MM.1S (cell line): Measurements from ENCODE around the gene CUTA.

ENCODE experiments used
- DNase-seq: peaks from one replicate; pipeline ENCODE4 v3.0.0-alpha.2; 2015
- H2AFZ ChIP-seq: fragments of 300-600 bp; sonication (generic); 2 replicates; pipeline ENCODE4 v1.6.0; 2016; ENCODE audit warnings: antibody characterized with exemption, low read length
- H3F3A ChIP-seq: fragments of 300-600 bp; sonication (generic); 2 replicates; pipeline ENCODE4 v1.6.1; 2016; ENCODE audit warnings: mild to moderate bottlenecking, antibody characterized with exemption, low read length, moderate library complexity, mixed read lengths; ENCODE audit not compliant: insufficient read depth
- H3K27ac ChIP-seq: fragments of 300-600 bp; sonication (generic); 2 replicates; pipeline ENCODE4 v1.5.1; 2016; ENCODE audit warnings: mild to moderate bottlenecking, low read length
- H3K27me3 ChIP-seq: fragments of 300-600 bp; sonication (generic); replicated peaks from 2 replicates; pipeline ENCODE4 v1.6.0; 2016; ENCODE audit warnings: low read length; ENCODE audit not compliant: insufficient read depth
- H3K36me3 ChIP-seq: fragments of 300-600 bp; sonication (generic); replicated peaks from 2 replicates; pipeline ENCODE4 v1.6.1; 2016; ENCODE audit warnings: mild to moderate bottlenecking, low read length, mixed read lengths; ENCODE audit not compliant: insufficient read depth
- H3K4me1 ChIP-seq: fragments of 300-600 bp; sonication (generic); 2 replicates; pipeline ENCODE4 v1.6.1; 2016; ENCODE audit warnings: low read length, mixed read lengths
- H3K4me2 ChIP-seq: fragments of 300-600 bp; sonication (generic); 2 replicates; pipeline ENCODE4 v1.6.0; 2016; ENCODE audit warnings: low read depth, low read length
- H3K4me3 ChIP-seq: fragments of 300-600 bp; sonication (generic); 2 replicates; pipeline ENCODE4 v1.5.1; 2016; ENCODE audit warnings: low read length, mixed read lengths
- H3K79me2 ChIP-seq: fragments of 300-600 bp; sonication (generic); 2 replicates; pipeline ENCODE4 v1.6.1; 2016; ENCODE audit warnings: mixed run types, low read length, mixed read lengths
- H3K9ac ChIP-seq: fragments of 300-600 bp; sonication (generic); 2 replicates; pipeline ENCODE4 v1.6.1; 2016; ENCODE audit warnings: low read length, mixed read lengths
- H3K9me2 ChIP-seq: fragments of 300-600 bp; sonication (generic); replicated peaks from 2 replicates; pipeline ENCODE4 v1.6.1; 2016; ENCODE audit warnings: mild to moderate bottlenecking, low read length, mixed read lengths; ENCODE audit not compliant: insufficient read depth
- H3K9me3 ChIP-seq: fragments of 300-600 bp; sonication (generic); replicated peaks from 2 replicates; pipeline ENCODE4 v1.6.1; 2016; ENCODE audit warnings: mild to moderate bottlenecking, low read length, mixed read lengths; ENCODE audit not compliant: insufficient read depth
- H4K20me1 ChIP-seq: fragments of 300-600 bp; sonication (generic); 2 replicates; pipeline ENCODE4 v1.6.1; 2016; ENCODE audit warnings: mild to moderate bottlenecking, low read length, moderate library complexity, mixed read lengths; ENCODE audit not compliant: insufficient read depth
- CTCF ChIP-seq: fragments of 300-600 bp; sonication (generic); IDR thresholded peaks from 2 replicates; pipeline ENCODE4 v1.5.1; 2016; ENCODE audit warnings: antibody characterized with exemption, low read length, mixed read lengths
- EZH2 ChIP-seq: fragments of 300-600 bp; sonication (generic); optimal IDR thresholded peaks from 2 replicates; pipeline ENCODE3; 2017; ENCODE audit warnings: low read depth, mild to moderate bottlenecking, antibody characterized with exemption, low read length, mixed read lengths
- EZH2phosphoT487 ChIP-seq: fragments of 300-600 bp; sonication (generic); IDR thresholded peaks from 2 replicates; pipeline ENCODE4 v1.6.1; 2018; ENCODE audit warnings: antibody characterized with exemption, low read length

CUTA gene

GRCh38 chr6:33442283-33442682, 24.4 kb upstream of the CUTA start:
- no peaks in the 10 kb centered on the region for H3K9me2 ChIP-seq
- H4K20me1 ChIP-seq, result no peaks in the 10 kb centered on the region
- DNase-seq, result no peak
- H3K4me2 ChIP-seq, result no peak overlapping the region
- H3K9ac ChIP-seq, result no peak overlapping the region
- no peaks in the 10 kb centered on the region for H3F3A ChIP-seq
- no peaks in the 10 kb centered on the region for H3K36me3 ChIP-seq
- no peaks in the 10 kb centered on the region for H3K4me1 ChIP-seq
- no peaks in the 10 kb centered on the region for H3K9me3 ChIP-seq
- H2AFZ ChIP-seq, result no peak overlapping the region
- H3K79me2 ChIP-seq, result no peaks in the 10 kb centered on the region
- H3K27ac ChIP-seq, result no peak overlapping the region
- H3K27me3 ChIP-seq, result no peaks in the 10 kb centered on the region
- H3K4me3 ChIP-seq, result no peak overlapping the region
- TF ChIP-seq CTCF (no peak), EZH2phosphoT487 (no peak), EZH2 (no peak)

- Histone ChIP-seq H3K9me3 (no peaks in the 10 kb centered on the region), H4K20me1 (no peaks in the 10 kb centered on the region), H3K79me2 (no peaks in the 10 kb centered on the region), H3K27ac (no peak overlapping the region), H3K9me2 (no peaks in the 10 kb centered on the region), H3K27me3 (no peaks in the 10 kb centered on the region), H3K36me3 (no peaks in the 10 kb centered on the region), H3K4me2 (no peak overlapping the region), H2AFZ (no peak overlapping the region), H3K9ac (no peak overlapping the region), H3K4me3 (no peak overlapping the region), H3F3A (no peaks in the 10 kb centered on the region), H3K4me1 (no peaks in the 10 kb centered on the region)
- DNase-seq, result no peak
- TF ChIP-seq EZH2phosphoT487, result no peak
- TF ChIP-seq EZH2, result no peak
- TF ChIP-seq CTCF, result no peak
Observed at GRCh38 chr6:33441457-33441856, 23.6 kb upstream of the CUTA start.

- Histone ChIP-seq H3K4me1 (no peaks in the 10 kb centered on the region), H3K36me3 (no peaks in the 10 kb centered on the region), H3K27me3 (no peaks in the 10 kb centered on the region), H3F3A (no peaks in the 10 kb centered on the region), H3K79me2 (no peaks in the 10 kb centered on the region), H3K27ac (no peak overlapping the region), H2AFZ (no peak overlapping the region), H3K4me3 (no peak overlapping the region), H3K9ac (no peak overlapping the region), H4K20me1 (no peaks in the 10 kb centered on the region), H3K9me3 (no peaks in the 10 kb centered on the region), H3K9me2 (no peaks in the 10 kb centered on the region), H3K4me2 (no peak overlapping the region)
- TF ChIP-seq CTCF, result no peak
- no peak for DNase-seq
Observed at GRCh38 chr6:33440649-33441309, 22.9 kb upstream of the CUTA start.
